ENCODE measurements around the gene MYOCD.
"Not testable (repeated sequence)": the region's sequence is repeated elsewhere in the genome, so short reads cannot be mapped to it uniquely, and the experiment has no call there.

Gene MYOCD

GRCh38 chr17:12627781-12628451 lies 37.8 kb upstream of the MYOCD start:
- H3K36me3 ChIP-seq (ENCODE audit: insufficient read depth, low read length) = no peaks in the 10 kb centered on the region
- no peaks in the 10 kb centered on the region for H3K27me3 ChIP-seq (ENCODE audit: control insufficient read depth, insufficient read depth, low read length)
- peak overlapping the region; percentile 66 for H3K4me2 ChIP-seq (ENCODE audit: low read length)
- H3K9ac ChIP-seq (ENCODE audit: low read depth, low read length) = peak overlapping the region; percentile 76
- peaks cover 22% of the 10 kb centered on the region for H3K4me1 ChIP-seq (ENCODE audit: control insufficient read depth, insufficient read depth, low read length)
- H3K4me3 ChIP-seq (ENCODE audit: low read length) = peak overlapping the region; percentile 34
- H3K9me3 ChIP-seq (replicated peaks; ENCODE audit: low read length) = no peaks in the 10 kb centered on the region

DNA sequence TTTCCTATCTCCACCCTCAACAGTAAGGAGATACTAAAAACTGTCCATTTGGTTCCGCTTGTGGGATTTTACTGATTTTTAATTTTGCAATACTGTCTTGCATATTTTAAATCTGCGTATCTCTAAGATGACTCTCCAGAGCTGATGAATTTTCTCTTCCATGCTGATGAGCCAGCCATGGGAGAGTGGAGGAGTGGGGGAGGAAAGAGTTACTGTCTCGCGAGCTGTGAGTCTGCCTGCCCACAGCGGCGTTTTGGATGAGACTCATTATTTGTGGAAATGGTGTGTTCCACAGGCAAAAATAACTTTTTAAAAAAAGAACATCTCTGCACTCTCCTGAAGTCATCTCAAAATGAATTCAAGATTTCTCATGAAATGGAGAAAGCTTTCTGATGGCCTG lies 34.6 kb upstream of the MYOCD start:
- H3K4me3 ChIP-seq (ENCODE audit: low read length) = no peak overlapping the region
- no peaks in the 10 kb centered on the region for H3K9me3 ChIP-seq (replicated peaks; ENCODE audit: low read length)
- H3K9ac ChIP-seq (ENCODE audit: low read depth, low read length) = no peak overlapping the region
- peaks cover 28% of the 10 kb centered on the region for H3K4me1 ChIP-seq (ENCODE audit: control insufficient read depth, insufficient read depth, low read length)
- H3K27me3 ChIP-seq (ENCODE audit: control insufficient read depth, insufficient read depth, low read length) = no peaks in the 10 kb centered on the region
- H3K4me2 ChIP-seq (ENCODE audit: low read length) = no peak overlapping the region
- H3K36me3 ChIP-seq (ENCODE audit: insufficient read depth, low read length) = no peaks in the 10 kb centered on the region

DNA sequence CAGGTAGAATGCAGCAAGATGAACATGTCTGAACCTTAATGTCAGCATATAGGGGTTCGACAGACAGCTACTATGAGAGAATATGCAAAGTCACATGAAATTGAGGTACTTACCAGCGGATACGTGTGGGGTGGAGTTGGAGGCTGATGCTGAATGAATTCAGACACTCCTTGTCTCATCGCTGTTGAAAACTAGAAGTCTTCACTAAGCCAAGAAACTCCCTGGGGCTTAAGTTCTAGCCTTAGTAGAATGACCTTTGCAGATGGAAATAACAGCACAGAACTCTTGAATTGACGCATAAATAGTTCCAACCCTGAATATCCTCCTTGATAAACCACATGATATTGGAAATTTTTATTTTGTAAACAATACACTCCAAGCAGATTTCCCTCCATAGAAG lies 32.9 kb upstream of the MYOCD start:
- Histone ChIP-seq H3K36me3 (ENCODE audit: insufficient read depth, low read length) (no peaks in the 10 kb centered on the region), H3K4me1 (ENCODE audit: control insufficient read depth, insufficient read depth, low read length) (peaks cover 29% of the 10 kb centered on the region), H3K4me3 (ENCODE audit: low read length) (no peak overlapping the region), H3K4me2 (ENCODE audit: low read length) (no peak overlapping the region), H3K9me3 (replicated peaks; ENCODE audit: low read length) (no peaks in the 10 kb centered on the region), H3K9ac (ENCODE audit: low read depth, low read length) (no peak overlapping the region), H3K27me3 (ENCODE audit: control insufficient read depth, insufficient read depth, low read length) (no peaks in the 10 kb centered on the region)

GRCh38 chr17:12634789-12635414 lies 30.8 kb upstream of the MYOCD start:
- no peaks in the 10 kb centered on the region for H3K36me3 ChIP-seq (ENCODE audit: insufficient read depth, low read length)
- H3K4me3 ChIP-seq (ENCODE audit: low read length) = no peak overlapping the region
- no peaks in the 10 kb centered on the region for H3K27me3 ChIP-seq (ENCODE audit: control insufficient read depth, insufficient read depth, low read length)
- H3K9me3 ChIP-seq (replicated peaks; ENCODE audit: low read length) = no peaks in the 10 kb centered on the region
- H3K9ac ChIP-seq (ENCODE audit: low read depth, low read length) = no peak overlapping the region
- H3K4me1 ChIP-seq (ENCODE audit: control insufficient read depth, insufficient read depth, low read length) = peaks cover 21% of the 10 kb centered on the region
- H3K4me2 ChIP-seq (ENCODE audit: low read length) = no peak overlapping the region

DNA sequence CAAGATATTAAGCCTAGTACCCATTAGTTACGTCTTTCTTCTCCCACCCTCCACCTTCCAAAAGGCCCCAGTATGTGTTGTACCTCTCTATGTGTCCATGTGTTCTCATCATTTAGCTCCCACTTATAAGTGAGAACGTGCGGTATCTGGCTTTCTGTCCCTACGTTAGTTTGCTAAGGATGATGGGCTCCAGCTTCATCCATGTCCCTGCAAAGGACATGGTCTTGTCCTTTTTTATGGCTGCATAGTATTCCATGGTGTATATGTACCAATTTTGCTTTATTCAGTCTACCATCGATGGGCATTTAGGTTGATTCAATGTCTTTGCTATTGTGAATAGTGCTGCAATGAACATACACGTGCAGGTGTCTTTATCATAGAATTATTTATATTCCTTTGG lies 29.7 kb upstream of the MYOCD start:
- H3K4me1 ChIP-seq (ENCODE audit: control insufficient read depth, insufficient read depth, low read length) = peaks cover 21% of the 10 kb centered on the region
- H3K4me3 ChIP-seq (ENCODE audit: low read length); H3K9ac ChIP-seq (ENCODE audit: low read depth, low read length); H3K4me2 ChIP-seq (ENCODE audit: low read length); H3K27me3 ChIP-seq (ENCODE audit: control insufficient read depth, insufficient read depth, low read length); H3K9me3 ChIP-seq (replicated peaks; ENCODE audit: low read length); H3K36me3 ChIP-seq (ENCODE audit: insufficient read depth, low read length): not testable (repeated sequence)

DNA sequence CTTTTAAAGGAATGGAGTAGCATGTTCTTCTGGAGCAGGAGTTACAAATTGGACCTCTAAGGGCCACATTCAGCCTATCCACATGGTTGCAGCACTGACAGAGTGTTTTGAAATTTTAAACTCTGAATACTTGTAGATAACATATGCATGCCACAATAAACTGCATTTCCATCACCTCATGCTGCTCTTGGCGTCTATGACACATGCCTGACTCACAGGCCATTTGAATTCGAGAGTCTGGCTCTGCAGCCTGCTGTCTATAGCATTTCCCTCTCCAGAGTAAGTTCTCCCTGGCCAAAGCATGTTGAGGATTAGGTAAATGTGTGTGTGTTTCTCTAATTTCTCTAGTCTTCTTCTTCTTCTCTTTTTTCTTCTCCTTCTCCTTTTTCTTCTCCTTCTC lies 28.7 kb upstream of the MYOCD start:
- H3K9me3 ChIP-seq (replicated peaks; ENCODE audit: low read length) = no peaks in the 10 kb centered on the region
- H3K9ac ChIP-seq (ENCODE audit: low read depth, low read length) = no peak overlapping the region
- H3K4me1 ChIP-seq (ENCODE audit: control insufficient read depth, insufficient read depth, low read length) = peaks cover 21% of the 10 kb centered on the region
- no peak overlapping the region for H3K4me2 ChIP-seq (ENCODE audit: low read length)
- no peaks in the 10 kb centered on the region for H3K27me3 ChIP-seq (ENCODE audit: control insufficient read depth, insufficient read depth, low read length)
- H3K4me3 ChIP-seq (ENCODE audit: low read length) = no peak overlapping the region
- no peaks in the 10 kb centered on the region for H3K36me3 ChIP-seq (ENCODE audit: insufficient read depth, low read length)

GRCh38 chr17:12637745-12638651 lies 27.7 kb upstream of the MYOCD start:
- Histone ChIP-seq H3K4me3 (ENCODE audit: low read length) (no peak overlapping the region), H3K9ac (ENCODE audit: low read depth, low read length) (no peak overlapping the region), H3K36me3 (ENCODE audit: insufficient read depth, low read length) (no peaks in the 10 kb centered on the region), H3K27me3 (ENCODE audit: control insufficient read depth, insufficient read depth, low read length) (no peaks in the 10 kb centered on the region), H3K4me1 (ENCODE audit: control insufficient read depth, insufficient read depth, low read length) (peaks cover 21% of the 10 kb centered on the region), H3K4me2 (ENCODE audit: low read length) (no peak overlapping the region), H3K9me3 (replicated peaks; ENCODE audit: low read length) (no peaks in the 10 kb centered on the region)

DNA sequence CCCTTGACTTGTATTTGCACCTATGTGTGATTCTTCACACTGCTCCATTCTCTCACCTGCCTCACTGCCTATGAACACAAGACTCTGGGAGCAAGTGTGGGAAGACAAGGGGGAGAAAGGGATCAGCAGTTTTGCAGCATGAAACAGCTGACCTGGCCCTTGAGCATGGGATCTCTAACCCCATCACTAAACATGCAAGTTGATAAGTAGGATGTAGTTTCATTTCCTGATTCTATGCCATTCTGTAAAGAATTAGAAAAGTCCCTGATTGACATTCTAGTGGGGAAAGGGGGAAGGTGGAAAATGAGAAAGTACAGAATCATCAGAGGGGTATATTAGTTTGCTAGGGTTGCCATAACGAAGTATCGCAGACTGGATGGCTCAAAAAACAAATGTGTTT lies 25.3 kb upstream of the MYOCD start:
- Histone ChIP-seq H3K4me3 (ENCODE audit: low read length) (no peak overlapping the region), H3K4me2 (ENCODE audit: low read length) (no peak overlapping the region), H3K27me3 (ENCODE audit: control insufficient read depth, insufficient read depth, low read length) (no peaks in the 10 kb centered on the region), H3K9ac (ENCODE audit: low read depth, low read length) (no peak overlapping the region), H3K4me1 (ENCODE audit: control insufficient read depth, insufficient read depth, low read length) (peaks cover 15% of the 10 kb centered on the region), H3K36me3 (ENCODE audit: insufficient read depth, low read length) (no peaks in the 10 kb centered on the region), H3K9me3 (replicated peaks; ENCODE audit: low read length) (no peaks in the 10 kb centered on the region)

DNA sequence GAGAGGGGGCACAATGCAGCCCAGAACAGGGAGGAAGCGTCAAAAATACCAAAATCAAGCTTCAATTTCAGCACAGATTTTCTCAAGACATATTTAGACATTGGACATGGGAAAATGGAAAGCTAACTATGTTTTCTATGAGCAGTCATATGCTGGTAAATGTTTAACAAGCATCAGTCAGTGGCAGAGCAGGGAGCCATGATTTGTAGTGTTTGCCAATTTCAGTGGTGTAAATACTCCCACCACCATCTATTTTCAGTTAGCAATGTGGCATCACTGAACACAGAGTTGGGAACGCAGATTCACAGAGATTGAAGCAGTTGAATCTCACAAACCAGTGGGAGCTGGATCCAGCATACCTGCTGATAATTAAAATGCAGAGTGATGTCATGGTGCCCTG lies 24.6 kb upstream of the MYOCD start:
- H3K4me2 ChIP-seq (ENCODE audit: low read length) = no peak overlapping the region

GRCh38 chr17:12642034-12642433 lies 23.7 kb upstream of the MYOCD start:
- Histone ChIP-seq H3K4me2 (ENCODE audit: low read length) (no peak overlapping the region), H3K4me3 (ENCODE audit: low read length) (no peak overlapping the region), H3K4me1 (ENCODE audit: control insufficient read depth, insufficient read depth, low read length) (peaks cover 9% of the 10 kb centered on the region), H3K36me3 (ENCODE audit: insufficient read depth, low read length) (no peaks in the 10 kb centered on the region), H3K9me3 (replicated peaks; ENCODE audit: low read length) (no peaks in the 10 kb centered on the region), H3K27me3 (ENCODE audit: control insufficient read depth, insufficient read depth, low read length) (no peaks in the 10 kb centered on the region), H3K9ac (ENCODE audit: low read depth, low read length) (no peak overlapping the region)

More for the DNA sequence above, 24.6 kb upstream of the MYOCD start:
- Histone ChIP-seq H3K9me3 (replicated peaks; ENCODE audit: low read length) (no peaks in the 10 kb centered on the region), H3K36me3 (ENCODE audit: insufficient read depth, low read length) (no peaks in the 10 kb centered on the region), H3K4me1 (ENCODE audit: control insufficient read depth, insufficient read depth, low read length) (peaks cover 15% of the 10 kb centered on the region), H3K27me3 (ENCODE audit: control insufficient read depth, insufficient read depth, low read length) (no peaks in the 10 kb centered on the region), H3K9ac (ENCODE audit: low read depth, low read length) (no peak overlapping the region), H3K4me3 (ENCODE audit: low read length) (no peak overlapping the region)

DNA sequence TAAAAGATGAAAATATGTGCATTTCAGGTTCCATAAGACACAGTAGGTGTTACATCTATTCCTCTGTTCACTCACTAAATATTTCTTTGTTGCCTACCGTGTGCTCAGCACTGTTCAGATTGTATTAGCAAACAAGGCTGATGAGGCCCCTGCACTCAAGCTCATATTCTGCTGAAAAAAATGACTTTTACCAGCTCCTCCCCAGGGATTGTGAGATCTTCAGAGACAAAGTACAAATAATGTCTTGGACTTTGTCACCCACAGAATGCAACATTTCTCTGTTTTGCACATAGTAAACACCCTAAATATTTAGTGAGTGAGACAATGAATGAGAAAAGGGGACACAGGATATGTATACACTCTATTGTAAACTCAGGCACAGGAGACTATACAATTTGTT lies 21.9 kb upstream of the MYOCD start:
- Histone ChIP-seq H3K9me3 (replicated peaks; ENCODE audit: low read length) (no peaks in the 10 kb centered on the region), H3K9ac (ENCODE audit: low read depth, low read length) (no peak overlapping the region), H3K27me3 (ENCODE audit: control insufficient read depth, insufficient read depth, low read length) (no peaks in the 10 kb centered on the region), H3K36me3 (ENCODE audit: insufficient read depth, low read length) (no peaks in the 10 kb centered on the region), H3K4me2 (ENCODE audit: low read length) (no peak overlapping the region), H3K4me3 (ENCODE audit: low read length) (no peak overlapping the region), H3K4me1 (ENCODE audit: control insufficient read depth, insufficient read depth, low read length) (no peaks in the 10 kb centered on the region)

All from skeletal muscle satellite cell (primary cell).